HPDE6-E6E7 (cell line): ENCODE results near the gene MIPEP.
"Not testable (repeated sequence)": the region's sequence is repeated elsewhere in the genome, so short reads cannot be mapped to it uniquely, and the experiment has no call there.

Experiments
- DNase-seq: peaks from one replicate; pipeline ENCODE4 v3.0.0; 2011; ENCODE audit warnings: missing footprints; ENCODE audit errors: extremely low spot score

Gene MIPEP

DNA sequence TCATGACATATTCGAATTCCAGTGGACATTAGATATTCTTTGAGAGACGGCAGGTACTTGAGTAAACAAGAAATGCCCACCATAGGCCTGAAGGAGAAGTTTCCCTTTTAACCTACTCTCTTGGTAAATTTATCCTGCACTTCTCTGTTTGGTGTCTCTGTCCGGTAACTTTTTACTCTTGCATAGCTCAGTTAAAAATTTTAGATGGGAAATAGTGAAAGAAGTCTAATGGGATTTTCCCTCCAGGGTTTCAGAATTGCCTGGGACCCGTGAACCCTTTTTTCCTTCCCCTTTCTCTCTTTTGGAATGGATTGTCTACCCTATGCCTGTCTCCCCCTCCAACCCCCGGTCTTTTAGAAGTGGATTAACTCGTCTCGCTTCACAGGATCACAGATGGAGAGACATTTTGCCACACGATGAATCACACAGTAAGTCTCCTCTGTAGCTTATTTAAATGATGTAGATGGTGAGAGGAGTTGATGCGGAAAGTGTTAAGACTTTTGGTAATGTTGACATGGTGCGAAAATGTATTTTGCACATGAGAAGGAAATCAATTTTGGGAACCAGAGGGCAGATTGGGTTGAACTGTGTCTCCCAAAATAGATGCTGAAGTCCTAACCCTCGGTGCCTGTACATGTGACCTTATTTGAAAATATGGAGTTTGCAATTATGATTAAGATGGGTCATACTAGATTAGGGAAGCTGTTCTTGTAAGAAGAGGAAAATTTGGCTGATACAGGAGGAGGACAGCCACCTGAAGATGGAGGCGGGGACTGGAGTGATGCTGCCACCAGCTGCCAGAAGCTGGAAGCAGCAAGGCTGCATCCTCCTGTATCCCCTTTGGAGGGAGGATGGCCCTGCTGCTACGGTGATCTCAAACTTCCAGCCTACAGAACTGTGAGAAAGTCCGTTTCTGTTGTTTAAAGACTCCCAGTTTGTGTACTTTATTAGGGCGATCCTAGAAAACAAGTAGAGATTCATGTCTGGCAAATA, 711 bp upstream of the MIPEP start:
- DNase-seq = no peak

DNA sequence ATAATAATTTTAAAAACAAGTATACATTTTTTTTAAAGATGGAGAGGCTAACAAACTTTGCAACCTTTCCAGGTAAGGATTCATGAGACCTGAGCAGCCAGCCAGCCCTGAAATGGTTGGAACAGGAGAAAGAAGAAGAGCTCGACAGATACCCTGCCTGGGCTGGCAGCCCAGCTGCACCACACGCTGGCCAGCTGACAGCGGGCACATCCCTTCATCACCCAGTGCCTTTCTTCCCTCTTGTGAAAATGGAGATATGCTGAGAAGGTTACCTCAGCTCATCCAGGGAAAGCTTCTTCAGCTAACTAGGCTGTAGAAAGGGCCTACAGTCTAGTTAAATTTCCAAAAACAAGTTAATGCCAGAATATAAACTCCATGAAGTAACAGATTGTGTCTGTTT, 4.8 kb downstream of the MIPEP start:
- not testable (repeated sequence) for DNase-seq

DNA sequence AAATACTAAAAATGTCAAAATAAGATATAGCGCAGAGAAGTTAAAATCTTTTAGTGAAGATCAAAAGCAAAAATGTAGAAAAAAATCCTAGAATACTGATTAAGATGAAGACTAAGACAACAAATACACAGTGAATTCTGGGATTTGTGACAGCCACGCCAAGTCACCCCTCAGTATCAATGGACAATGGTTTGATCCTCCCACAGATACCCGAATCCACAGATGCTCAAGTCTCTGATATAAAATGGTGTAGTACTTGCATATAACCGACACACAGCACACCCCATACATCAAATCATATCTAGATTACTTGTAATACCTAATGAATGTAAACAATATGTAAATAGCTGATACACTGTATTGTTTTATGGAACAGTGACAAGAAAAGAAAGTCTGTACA, 5.9 kb downstream of the MIPEP start:
- DNase-seq = no peak

DNA sequence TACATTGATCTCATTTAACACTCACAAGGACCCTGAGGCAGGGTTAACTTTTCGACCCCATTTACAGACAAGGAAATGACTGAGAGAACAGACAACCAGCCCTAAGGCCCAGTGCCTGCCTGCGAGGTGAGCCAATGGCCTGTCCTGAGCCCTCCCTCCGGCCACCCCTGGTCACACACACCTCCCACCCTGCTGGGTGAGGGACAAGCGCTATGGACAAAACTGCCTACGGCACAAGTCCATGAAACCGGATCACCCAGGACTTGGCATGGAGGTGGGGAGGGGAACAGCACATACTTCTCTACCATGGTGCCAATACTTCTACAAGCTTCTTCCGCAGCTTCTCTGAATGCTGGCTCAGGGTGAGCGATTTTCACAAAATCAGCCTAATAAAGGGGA, 7.8 kb downstream of the MIPEP start:
- DNase-seq = not testable (repeated sequence)

DNA sequence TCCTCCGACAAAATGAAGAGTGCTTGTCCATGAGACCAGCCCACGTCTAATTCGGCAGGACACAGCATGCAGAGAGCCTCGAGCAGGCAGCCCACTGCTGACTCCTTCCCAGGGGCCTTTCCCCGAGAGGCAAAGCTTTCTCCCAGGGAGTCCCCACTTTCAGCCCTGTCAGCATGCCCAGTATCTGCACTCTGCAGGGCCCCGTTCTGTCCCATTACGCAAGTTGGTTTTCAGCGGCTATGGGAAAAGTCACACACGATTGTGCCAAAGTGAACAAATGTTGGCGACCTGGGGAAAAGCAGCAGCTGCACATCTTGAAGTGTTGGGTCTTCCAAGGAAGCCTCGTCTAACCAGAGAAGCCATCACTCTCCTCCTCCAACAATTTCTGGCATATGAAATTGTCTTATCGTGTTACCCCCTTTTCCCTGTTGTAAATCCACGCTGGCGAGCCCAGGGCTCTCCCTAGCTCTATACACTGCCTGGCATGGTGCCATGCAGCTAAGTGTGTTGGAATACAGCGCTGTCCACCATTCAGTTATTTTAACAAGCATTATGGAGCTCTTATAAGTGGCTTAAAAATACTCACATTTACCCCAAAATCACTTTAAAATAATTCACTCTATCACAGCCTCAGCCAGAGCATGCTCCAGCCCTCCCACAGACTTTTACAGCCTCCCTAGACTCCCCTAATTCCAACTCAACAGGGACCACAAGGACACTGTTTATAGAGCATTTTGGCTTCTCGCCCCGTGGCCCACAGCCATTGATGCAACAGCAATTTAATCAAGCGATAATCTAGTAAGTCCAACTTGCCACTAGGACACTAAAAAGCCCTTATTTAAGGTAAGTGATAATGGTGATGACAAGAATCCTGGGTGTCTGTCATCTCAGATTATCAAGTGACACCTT, 8.5 kb downstream of the MIPEP start:
- DNase-seq = not testable (repeated sequence)

DNA sequence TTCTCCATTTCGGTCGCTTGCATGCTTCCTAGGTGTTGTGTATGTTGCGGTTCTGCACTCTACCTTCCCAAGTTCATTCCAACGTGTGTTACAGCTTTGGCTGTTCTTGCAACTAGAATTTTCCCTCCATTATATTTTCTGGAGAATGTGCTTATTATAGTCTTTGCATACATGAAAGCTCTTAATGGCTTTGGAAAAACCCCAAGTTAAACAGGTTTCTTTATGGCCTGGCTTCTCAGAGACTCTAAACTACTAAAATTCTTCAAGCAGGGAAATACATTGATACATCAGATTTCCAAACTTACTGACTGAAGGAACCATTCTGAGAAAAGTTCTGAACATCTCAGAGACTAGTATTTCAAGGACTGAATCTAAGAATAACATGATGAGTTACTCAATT, 11.9 kb downstream of the MIPEP start:
- DNase-seq = no peak

DNA sequence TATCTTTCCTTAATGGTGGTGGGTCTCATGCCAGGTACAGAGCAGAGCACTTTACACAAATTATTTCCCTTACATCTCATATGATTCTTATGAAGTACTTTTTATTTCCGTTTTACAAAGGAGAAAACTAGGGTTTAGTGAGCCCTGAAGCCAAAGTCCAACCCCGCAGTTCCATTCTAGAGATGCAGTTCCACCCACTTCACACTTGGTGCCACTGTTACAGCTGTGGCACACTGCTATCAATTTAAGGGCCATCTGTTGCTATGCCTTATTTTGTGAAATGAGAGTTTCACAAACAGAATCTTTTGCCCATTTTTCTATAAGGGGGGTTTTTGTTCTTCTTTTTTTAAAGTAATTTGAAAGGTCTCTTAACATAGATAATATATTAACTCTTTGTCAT, 12.9 kb downstream of the MIPEP start:
- no peak for DNase-seq

DNA sequence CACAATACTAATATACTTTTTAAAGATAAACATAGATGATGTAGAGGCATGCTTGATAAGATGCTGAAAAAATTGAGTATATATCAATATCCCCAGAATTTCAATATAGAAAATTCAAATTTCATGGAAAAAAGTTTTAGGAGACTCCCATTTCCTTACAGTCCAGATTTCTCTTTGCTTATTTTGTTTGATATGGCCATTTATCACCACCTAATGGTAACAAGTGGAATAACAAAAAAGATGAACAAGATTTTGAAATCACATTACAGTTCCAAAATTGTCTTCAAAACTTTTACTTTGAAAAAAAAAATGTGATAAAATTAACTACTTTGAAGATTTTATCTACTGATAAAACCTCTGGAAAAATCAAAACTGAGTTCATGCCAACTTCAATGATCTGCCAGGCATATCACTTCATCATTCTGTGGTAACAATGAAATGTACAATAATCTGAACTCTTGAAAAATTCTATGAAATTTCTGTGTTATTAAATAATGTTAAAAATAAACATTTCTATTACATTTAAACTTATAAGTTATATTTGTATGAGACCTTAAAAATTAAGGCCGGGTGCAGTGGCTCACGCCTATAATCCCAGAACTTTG, 17.5 kb downstream of the MIPEP start:
- no peak for DNase-seq

DNA sequence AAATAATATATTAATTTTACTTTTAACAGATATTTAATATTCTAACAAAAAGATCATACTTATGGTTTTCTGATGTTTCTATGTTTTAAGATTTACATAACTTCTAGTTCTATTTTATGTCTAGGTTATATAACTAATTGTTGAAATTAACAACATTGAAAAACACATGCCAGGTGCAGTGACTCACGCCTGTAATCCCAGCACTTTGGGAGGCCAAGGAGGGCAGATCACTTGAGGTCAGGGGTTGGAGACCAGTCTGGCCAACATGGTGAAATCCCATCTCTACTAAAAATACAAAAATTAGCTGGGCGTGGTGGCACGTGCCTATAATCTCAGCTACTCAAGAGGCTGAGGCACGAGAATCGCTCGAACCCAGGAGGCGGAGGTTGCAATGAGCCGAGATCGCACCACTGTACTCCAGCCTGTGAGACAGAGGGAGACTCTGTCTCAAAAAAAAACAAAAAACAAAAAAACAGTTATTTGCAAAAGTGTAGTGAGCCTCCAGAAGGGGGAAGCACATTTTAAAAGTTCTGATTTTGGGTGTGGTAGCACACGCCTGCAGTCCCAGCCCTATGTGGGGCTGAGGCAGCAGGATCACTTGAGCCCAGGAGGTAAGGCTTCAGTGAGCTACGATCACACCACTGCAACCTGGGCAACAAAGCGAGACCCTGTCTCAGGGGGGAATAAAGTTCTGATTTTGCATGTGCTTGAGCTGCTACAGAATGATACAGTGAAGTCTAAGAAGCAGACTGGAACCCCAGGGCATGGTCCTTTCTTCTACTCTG, 18.7 kb downstream of the MIPEP start:
- no peak for DNase-seq

DNA sequence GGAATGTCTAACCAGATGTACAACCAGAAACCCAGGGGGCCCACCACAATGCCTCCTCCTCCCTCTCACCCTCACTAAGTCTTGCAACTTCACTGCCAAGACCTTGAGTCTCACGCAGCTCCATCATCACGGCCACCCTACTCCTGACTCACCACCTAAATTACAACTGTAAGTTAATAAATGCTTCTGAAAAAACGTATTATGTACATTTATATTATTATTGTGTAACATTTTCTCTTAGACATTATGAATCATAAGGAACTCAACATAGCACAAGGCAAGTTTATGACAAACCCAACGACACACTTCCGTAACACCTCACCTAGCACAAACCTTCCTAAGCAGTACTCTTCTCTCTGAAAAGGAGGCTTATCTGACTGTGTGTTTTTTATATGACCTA, 20.7 kb downstream of the MIPEP start:
- DNase-seq = peak; percentile 25

DNA sequence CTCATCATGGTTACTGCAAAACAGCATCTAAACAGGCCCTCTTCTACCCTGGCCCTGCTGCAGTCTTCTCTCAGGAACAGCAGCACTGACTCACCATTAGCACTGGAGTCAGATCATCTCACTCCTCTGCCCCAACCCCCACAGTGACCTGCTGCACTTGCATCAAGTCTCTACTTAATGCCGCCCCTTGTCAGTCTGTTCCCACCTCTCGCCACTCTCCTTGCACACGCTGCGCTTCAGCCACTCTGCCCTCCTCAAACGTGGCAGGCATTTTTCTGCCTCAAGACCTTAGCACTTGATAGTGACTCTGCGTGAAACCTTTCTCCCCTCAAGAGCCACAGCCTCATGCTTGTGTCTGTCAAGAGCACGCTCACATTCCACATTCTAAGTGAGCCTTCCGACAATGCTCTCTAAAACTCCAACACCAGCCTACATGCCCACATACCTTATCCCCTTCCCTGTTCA, 22.1 kb downstream of the MIPEP start:
- DNase-seq = no peak

DNA sequence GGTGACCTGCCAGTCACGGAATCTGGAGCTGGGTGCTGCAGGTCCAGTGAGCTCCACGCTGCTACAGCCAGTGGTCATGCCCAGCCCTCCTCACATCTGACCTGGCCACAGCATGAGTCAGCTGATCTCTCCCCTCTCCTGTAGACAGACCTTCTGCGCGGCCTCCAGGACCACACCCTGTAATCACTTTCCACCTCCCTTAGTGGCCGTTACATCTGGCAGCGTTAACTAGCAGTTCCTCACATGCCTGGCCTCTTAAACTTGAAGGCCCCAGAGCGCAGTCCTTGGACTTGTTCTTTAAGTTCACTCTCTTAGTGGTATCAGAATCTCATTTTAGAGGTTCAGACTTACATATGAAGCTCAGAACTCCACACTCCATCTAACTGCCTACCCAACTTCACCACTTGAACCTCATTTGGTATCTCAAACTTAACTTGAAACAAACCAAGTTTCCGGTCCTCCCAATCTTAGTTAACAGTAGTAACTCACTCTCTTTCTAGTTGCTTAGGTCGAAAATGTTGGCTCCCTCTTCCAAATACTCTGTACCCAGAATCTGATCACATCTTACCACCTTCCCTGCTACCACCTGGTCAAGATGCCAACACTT, 22.7 kb downstream of the MIPEP start:
- DNase-seq = no peak

DNA sequence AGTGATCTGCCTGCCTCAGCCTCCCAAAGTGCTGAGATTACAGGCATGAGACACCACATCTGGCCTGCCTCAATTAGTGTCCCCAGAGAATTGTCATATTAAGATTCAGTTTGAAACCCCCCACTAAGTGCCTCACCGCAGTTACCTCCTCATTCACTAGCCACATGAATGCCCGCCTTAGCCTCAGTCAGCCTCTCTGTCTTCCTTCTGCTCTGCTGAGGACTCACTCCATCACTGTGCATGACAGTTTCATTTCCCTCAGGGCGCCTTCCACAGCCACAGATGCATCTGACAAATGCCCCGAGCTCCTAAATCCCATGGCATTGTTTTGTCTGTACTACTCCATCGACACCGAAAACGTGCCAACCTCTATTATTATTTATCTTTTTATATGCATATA, 23.3 kb downstream of the MIPEP start:
- DNase-seq = no peak

DNA sequence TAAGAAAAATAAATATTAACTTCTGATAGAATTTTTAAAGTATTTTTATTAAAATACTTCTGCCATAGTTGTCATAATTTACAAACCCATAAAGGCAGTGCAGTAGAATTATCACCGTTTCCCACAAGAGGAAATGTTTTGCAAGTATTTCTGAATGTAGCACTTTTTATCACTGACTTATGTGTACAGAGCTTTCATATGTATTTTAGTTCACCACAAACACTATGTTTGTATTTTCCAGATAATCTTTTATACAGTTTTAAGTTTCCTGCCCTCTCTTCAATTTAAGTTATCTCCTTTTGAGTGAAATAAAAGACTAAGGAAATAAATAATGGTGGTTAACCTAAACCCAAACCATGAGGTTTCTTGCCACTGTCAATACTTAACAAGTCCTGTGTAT, 24.2 kb downstream of the MIPEP start:
- DNase-seq = no peak

DNA sequence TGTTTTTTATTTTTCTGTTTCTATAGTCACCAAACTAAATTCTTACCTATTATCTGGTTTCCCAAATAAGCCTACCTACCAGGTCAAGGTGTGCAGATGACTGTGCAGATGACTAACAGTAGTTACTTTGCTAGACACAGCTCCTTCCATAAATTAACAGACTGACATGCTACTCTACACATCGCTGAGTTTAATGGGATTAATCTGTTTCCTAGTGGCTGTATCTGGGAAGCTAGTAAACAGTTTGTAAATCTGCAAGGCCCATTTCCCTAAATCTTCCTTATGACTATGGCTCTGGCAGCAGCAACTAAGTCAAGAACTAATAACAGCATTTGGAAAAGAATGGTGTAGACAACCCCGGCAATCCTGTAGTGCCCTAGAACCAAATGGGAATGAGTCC, 27.9 kb downstream of the MIPEP start:
- DNase-seq = no peak

DNA sequence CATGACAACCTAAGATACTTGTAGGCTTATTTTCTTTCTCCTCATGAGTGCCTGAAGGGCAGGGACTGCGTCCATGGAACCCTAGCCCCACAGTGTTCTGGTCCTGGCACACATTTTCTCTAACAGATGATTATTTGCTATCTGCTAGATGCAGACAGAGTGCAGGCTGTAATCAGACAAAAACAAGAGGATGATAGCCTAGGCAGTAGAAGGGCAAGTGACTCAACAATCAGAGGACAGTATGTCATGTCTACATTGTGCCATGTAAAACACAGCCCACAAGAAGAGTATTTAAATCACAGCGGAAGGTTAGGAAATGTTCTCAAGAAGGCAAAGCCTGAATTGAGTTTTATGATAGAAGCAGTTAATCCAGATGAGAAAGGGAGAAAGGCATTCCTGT, 29.3 kb downstream of the MIPEP start:
- no peak for DNase-seq

DNA sequence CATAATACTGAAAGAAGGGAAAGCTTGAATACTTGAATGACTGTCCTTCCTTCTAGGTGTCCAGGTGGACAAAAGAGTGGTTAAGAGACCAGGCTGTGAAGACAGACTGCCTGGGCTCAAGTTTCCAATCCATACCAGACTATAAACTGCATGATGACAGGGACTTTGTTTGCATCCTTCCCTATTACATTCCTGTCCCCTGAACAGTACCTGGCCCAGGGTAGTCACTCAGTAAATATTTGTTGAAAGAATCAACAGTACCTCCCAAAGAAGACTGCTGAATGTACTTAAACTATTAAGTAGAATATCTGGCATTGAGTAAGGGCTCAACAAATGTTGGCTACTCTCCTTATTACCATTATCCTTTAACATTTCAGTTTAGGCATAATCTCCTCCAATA, 29.7 kb downstream of the MIPEP start:
- no peak for DNase-seq

DNA sequence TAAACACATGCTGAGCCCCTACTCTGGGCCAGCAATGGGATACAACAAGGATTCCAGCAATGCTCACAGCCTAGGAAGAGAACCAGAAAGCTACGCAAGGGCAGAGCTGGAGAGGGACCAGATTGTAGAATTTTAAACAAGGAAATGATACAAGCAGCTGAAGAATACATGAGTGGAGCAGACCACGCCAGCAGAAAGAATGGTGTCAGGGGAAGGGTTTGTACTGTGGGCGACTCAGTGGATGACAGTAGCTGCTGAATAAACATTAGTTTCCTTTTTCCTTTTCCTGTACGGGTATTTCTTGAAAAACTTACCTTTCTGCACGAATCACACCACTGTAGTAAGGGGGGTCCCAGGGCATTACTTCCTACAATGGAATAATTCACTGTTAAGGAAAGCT, 30.7 kb downstream of the MIPEP start:
- no peak for DNase-seq

DNA sequence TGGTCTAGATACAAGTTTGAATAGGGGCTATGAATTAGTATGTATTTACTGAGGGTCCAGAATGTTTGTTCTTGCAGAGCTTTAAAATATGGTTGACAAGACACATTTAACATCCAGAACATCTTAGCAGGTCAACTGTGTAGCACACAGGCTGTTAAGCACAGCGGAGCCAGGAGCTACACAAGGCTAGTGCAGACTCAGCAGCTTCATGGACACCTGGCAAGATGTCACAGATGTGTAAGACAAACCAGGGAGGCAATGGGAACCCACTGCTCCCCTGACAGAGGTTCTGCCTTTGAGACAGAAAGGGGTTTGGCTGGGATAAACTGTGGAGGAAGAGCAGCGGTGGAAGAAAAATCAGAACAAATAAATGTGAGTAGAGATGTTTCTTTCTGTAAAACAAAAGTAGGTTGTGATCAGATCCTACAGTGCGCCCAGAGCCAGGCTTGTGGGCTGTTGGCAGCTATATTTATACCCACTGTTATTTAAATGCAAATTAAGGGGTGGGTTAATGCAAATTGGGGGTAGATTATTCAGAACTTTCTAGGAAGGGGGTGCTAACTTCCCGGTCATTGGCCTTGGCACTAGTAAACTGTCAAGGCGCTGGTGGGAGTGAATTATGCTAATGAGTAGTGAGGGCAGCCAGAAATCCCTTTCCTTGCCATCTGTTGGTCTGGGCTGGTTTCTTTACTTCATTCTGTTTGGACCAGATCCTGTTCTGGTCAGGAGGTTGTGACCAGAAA, 33.0 kb downstream of the MIPEP start:
- DNase-seq = no peak

DNA sequence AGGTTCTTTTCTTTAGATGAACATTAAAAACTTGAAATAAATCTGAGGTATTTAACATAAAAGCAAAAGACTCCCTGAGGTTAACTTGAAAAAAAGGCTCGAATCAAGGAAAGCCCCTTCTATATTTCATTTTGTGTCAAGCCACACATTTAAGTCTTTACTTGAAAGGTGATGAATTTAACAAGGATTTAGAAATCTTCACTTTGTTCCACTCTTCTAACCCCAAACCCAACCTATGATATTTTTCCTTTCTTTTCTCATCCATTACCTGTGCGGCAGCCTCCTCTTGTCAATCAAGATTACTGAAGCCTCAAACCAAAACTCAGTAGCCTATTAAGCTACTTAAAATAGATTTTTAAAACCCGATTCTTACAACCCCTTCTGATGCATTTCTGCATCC, 33.8 kb downstream of the MIPEP start:
- no peak for DNase-seq
